ENCODE measurements around the gene KLHL41. TPM values are rescaled to one million over a fixed set of nuclear protein-coding genes. Genes with fewer than 3 reads are reported as not detected.
"Not testable (repeated sequence)": the region's sequence is repeated elsewhere in the genome, so short reads cannot be mapped to it uniquely, and the experiment has no call there.

The KLHL41 gene
- total RNA-seq, 1 donor from 2014 or later, result 0.68 TPM

- Histone ChIP-seq H3K27ac (peak overlapping the region; percentile 73), H3K36me3 (peaks cover 7% of the 10 kb centered on the region)
- no peak for TF ChIP-seq CTCF (IDR thresholded peaks at IDR 0.05)
These were observed 63.3 kb downstream of the KLHL41 start for GRCh38 chr2:169572821-169573159.

GRCh38 chr2:169573160-169573973, 63.9 kb downstream of the KLHL41 start, which contains the start of gene FASTKD1:
TSS of gene FASTKD1 (minus strand) at chr2:169573865. CDS start at chr2:169572029, 1,836 bp downstream.
- Histone ChIP-seq H3K27ac (peak within 1 kb of the TSS; percentile 73), H3K4me3 (peak within 1 kb of the TSS; percentile 82), H3K36me3 (peaks cover 7% of the 10 kb centered on the region), H3K27me3 (ENCODE audit: low read depth) (no peaks in the 10 kb centered on the region), H3K9me3 (no peaks in the 10 kb centered on the region), H3K4me1 (peaks cover 15% of the 10 kb centered on the region)
- TF ChIP-seq CTCF (IDR thresholded peaks at IDR 0.05), result no peak
- ATAC-seq (peak; percentile 100), DNase-seq (peak; percentile 94)
- intact Hi-C loops (cut with DNase I), result no loop called here

More at GRCh38 chr2:169572821-169573159, 63.3 kb downstream of the KLHL41 start:
- Histone ChIP-seq H3K9me3 (no peaks in the 10 kb centered on the region), H3K4me1 (peaks cover 15% of the 10 kb centered on the region), H3K4me3 (peak overlapping the region; percentile 82), H3K27me3 (ENCODE audit: low read depth) (no peaks in the 10 kb centered on the region)
- DNase-seq (no peak), ATAC-seq (no peak)
- intact Hi-C loops (cut with DNase I), result no loop called here

GRCh38 chr2:169573974-169574299, 64.4 kb downstream of the KLHL41 start:
- ATAC-seq, result no peak
- TF ChIP-seq CTCF (IDR thresholded peaks at IDR 0.05), result no peak
- H3K27ac ChIP-seq, result no peak overlapping the region

GRCh38 chr2:169574539-169574938, 65.0 kb downstream of the KLHL41 start:
- H3K4me3 ChIP-seq; H3K36me3 ChIP-seq; H3K9me3 ChIP-seq; H3K27me3 ChIP-seq (ENCODE audit: low read depth); H3K27ac ChIP-seq; DNase-seq; intact Hi-C loops (cut with DNase I): not testable (repeated sequence)
- peak in 1 of 2 donors; percentile 30 for ATAC-seq
- peaks cover 15% of the 10 kb centered on the region for H3K4me1 ChIP-seq

More at GRCh38 chr2:169573974-169574299, 64.4 kb downstream of the KLHL41 start:
- Histone ChIP-seq H3K4me1 (peaks cover 15% of the 10 kb centered on the region), H3K4me3 (peak overlapping the region; percentile 82), H3K27me3 (ENCODE audit: low read depth) (no peaks in the 10 kb centered on the region), H3K36me3 (peaks cover 7% of the 10 kb centered on the region), H3K9me3 (no peaks in the 10 kb centered on the region)
- intact Hi-C loops (cut with DNase I), result no loop called here
- no peak for DNase-seq

GRCh38 chr2:169575264-169575663, 65.8 kb downstream of the KLHL41 start:
- peaks cover 15% of the 10 kb centered on the region for H3K4me1 ChIP-seq
- H3K27ac ChIP-seq; H3K4me3 ChIP-seq; intact Hi-C loops (cut with DNase I); H3K9me3 ChIP-seq; ATAC-seq; DNase-seq; H3K27me3 ChIP-seq (ENCODE audit: low read depth); H3K36me3 ChIP-seq: not testable (repeated sequence)

Other genes with a start within 250 kb of the KLHL41 start
- 47.8 TPM for gene LRP2, start 147.2 kb upstream of the KLHL41 start, total RNA-seq
- gene BBS5, start 30.2 kb upstream of the KLHL41 start, total RNA-seq, result 7.0 TPM
- gene FASTKD1, start 64.2 kb downstream of the KLHL41 start, total RNA-seq, result 38.3 TPM
- 51.7 TPM for gene PPIG, start 74.6 kb downstream of the KLHL41 start, total RNA-seq
- 0.95 TPM for gene CFAP210, start 184.7 kb downstream of the KLHL41 start, total RNA-seq
- gene PHOSPHO2, start 184.8 kb downstream of the KLHL41 start, total RNA-seq, result 6.1 TPM
- 8.8 TPM for gene KLHL23, start 224.1 kb downstream of the KLHL41 start, total RNA-seq